Esophagus squamous epithelium (tissue), 4 donors: ENCODE measurements around the gene EOMES.

Experiments
- CTCF ChIP-seq, 6 experiments: fragments of 450-650 bp in 4 of 6; fragments of 200-600 bp in 2 of 6; sonication (generic) in 2 of 6; IDR thresholded peaks; one replicate each; pipeline ENCODE4 v1.5.1; 2016 to 2019; ENCODE audit warnings: antibody characterized with exemption in 6 of 6, mild to moderate bottlenecking in 4 of 6, moderate library complexity in 4 of 6
- POLR2A ChIP-seq, 4 donors: fragments of 450-650 bp; IDR thresholded peaks; one replicate each; pipeline ENCODE4 v1.6.1; 2017; ENCODE audit warnings: antibody characterized with exemption in 4 of 4, mild to moderate bottlenecking in 4 of 4, moderate library complexity in 3 of 4

- TF ChIP-seq POLR2A (IDR thresholded peaks at IDR 0.05) (no peak), CTCF (IDR thresholded peaks at IDR 0.05) (no peak)
Observed at GRCh38 chr3:27723815-27724458, 1.8 kb upstream of the EOMES start.
